Effector CD8-positive, alpha-beta T cell (primary cell): Measurements from ENCODE around the gene CPB2.

Experiments used
- DNase-seq: peaks from one replicate; lab custom pipeline; 2025; lab: John Stamatoyannopoulos, UW

The CPB2 gene

GRCh38 chr13:46052319-46053161, 52.3 kb downstream of the CPB2 start, which contains the start of gene ZC3H13:
ZC3H13 (minus strand) TSS chr13:46052746; CDS start chr13:46045507, 7,239 bp downstream.
- peak; percentile 89 for DNase-seq

GRCh38 chr13:46051968-46052318, 52.9 kb downstream of the CPB2 start:
- DNase-seq, result no peak

GRCh38 chr13:46050771-46051170, 54.1 kb downstream of the CPB2 start:
- no peak for DNase-seq

- no peak for DNase-seq
Observed at GRCh38 chr13:46045424-46045823, 59.4 kb downstream of the CPB2 start.

- DNase-seq, result no peak
Observed at GRCh38 chr13:46043647-46044046, 61.2 kb downstream of the CPB2 start.

- DNase-seq, result no peak
Observed at GRCh38 chr13:46041419-46041839, 63.4 kb downstream of the CPB2 start.

- no peak for DNase-seq
Observed at GRCh38 chr13:46040763-46041162, 64.1 kb downstream of the CPB2 start.

GRCh38 chr13:46039411-46040182, 65.2 kb downstream of the CPB2 start:
- DNase-seq, result no peak

GRCh38 chr13:46038296-46038695, 66.5 kb downstream of the CPB2 start:
- no peak for DNase-seq

GRCh38 chr13:46035066-46035465, 69.8 kb downstream of the CPB2 start:
- DNase-seq, result no peak

GRCh38 chr13:46032341-46032740, 72.5 kb downstream of the CPB2 start:
- DNase-seq, result no peak

GRCh38 chr13:46031581-46032263, 73.1 kb downstream of the CPB2 start:
- no peak for DNase-seq

- DNase-seq, result no peak
Observed at GRCh38 chr13:46025157-46025556, 79.7 kb downstream of the CPB2 start.

GRCh38 chr13:46022481-46022880, 82.4 kb downstream of the CPB2 start:
- no peak for DNase-seq

- no peak for DNase-seq
Observed at GRCh38 chr13:46016216-46016615, 88.6 kb downstream of the CPB2 start.

GRCh38 chr13:46015366-46015765, 89.5 kb downstream of the CPB2 start:
- no peak for DNase-seq

GRCh38 chr13:46012404-46012803, 92.4 kb downstream of the CPB2 start:
- no peak for DNase-seq

GRCh38 chr13:46010148-46010547, 94.7 kb downstream of the CPB2 start:
- DNase-seq, result no peak

- DNase-seq, result no peak
Observed at GRCh38 chr13:46008631-46009030, 96.2 kb downstream of the CPB2 start.

GRCh38 chr13:46006688-46007452, 98.0 kb downstream of the CPB2 start:
- no peak for DNase-seq

- DNase-seq, result no peak
Observed at GRCh38 chr13:46004491-46004890, 100.3 kb downstream of the CPB2 start.
